ENCODE measurements around the gene ECPAS. TPM values are rescaled to one million over a fixed set of nuclear protein-coding genes. Genes with fewer than 3 reads are reported as not detected.
"Not testable (repeated sequence)": the region's sequence is repeated elsewhere in the genome, so short reads cannot be mapped to it uniquely, and the experiment has no call there.

ECPAS gene
- total RNA-seq, 1 donor from 2014 or later: 64.3 TPM

GRCh38 chr9:111362526-111362925, 121.7 kb downstream of the ECPAS start:
- DNase-seq (ENCODE audit: low read depth): no peak
- no peak overlapping the region for H3K4me3 ChIP-seq (ENCODE audit: low read depth, low read length)
- TF ChIP-seq CTCF (conservative IDR thresholded peaks at IDR 0.05; ENCODE audit: low read depth, low read length): no peak

- DNase-seq (ENCODE audit: low read depth): no peak
- no peak for TF ChIP-seq CTCF (conservative IDR thresholded peaks at IDR 0.05; ENCODE audit: low read depth, low read length)
- no peak overlapping the region for H3K4me3 ChIP-seq (ENCODE audit: low read depth, low read length)
Measured at GRCh38 chr9:111360881-111361280, 123.3 kb downstream of the ECPAS start.

GRCh38 chr9:111356481-111357244, 127.5 kb downstream of the ECPAS start:
- DNase-seq (ENCODE audit: low read depth): peak; percentile 56
- no peak for TF ChIP-seq CTCF (conservative IDR thresholded peaks at IDR 0.05; ENCODE audit: low read depth, low read length)
- no peak overlapping the region for H3K4me3 ChIP-seq (ENCODE audit: low read depth, low read length)

GRCh38 chr9:111352545-111352944, 131.6 kb downstream of the ECPAS start:
- no peak for TF ChIP-seq CTCF (conservative IDR thresholded peaks at IDR 0.05; ENCODE audit: low read depth, low read length)
- DNase-seq (ENCODE audit: low read depth): no peak
- H3K4me3 ChIP-seq (ENCODE audit: low read depth, low read length): no peak overlapping the region

GRCh38 chr9:111350556-111350955, 133.6 kb downstream of the ECPAS start:
- TF ChIP-seq CTCF (conservative IDR thresholded peaks at IDR 0.05; ENCODE audit: low read depth, low read length): no peak
- no peak overlapping the region for H3K4me3 ChIP-seq (ENCODE audit: low read depth, low read length)
- no peak for DNase-seq (ENCODE audit: low read depth)

- H3K4me3 ChIP-seq (ENCODE audit: low read depth, low read length): no peak overlapping the region
- DNase-seq (ENCODE audit: low read depth): no peak
- no peak for TF ChIP-seq CTCF (conservative IDR thresholded peaks at IDR 0.05; ENCODE audit: low read depth, low read length)
Measured at GRCh38 chr9:111349766-111350165, 134.4 kb downstream of the ECPAS start.

GRCh38 chr9:111348821-111349271, 135.3 kb downstream of the ECPAS start:
- no peak for TF ChIP-seq CTCF (conservative IDR thresholded peaks at IDR 0.05; ENCODE audit: low read depth, low read length)
- DNase-seq (ENCODE audit: low read depth): peak; percentile 32

GRCh38 chr9:111334318-111334863, 149.8 kb downstream of the ECPAS start:
- not testable (repeated sequence) for H3K4me3 ChIP-seq (ENCODE audit: low read depth, low read length); DNase-seq (ENCODE audit: low read depth)

More at GRCh38 chr9:111348821-111349271, 135.3 kb downstream of the ECPAS start:
- H3K4me3 ChIP-seq (ENCODE audit: low read depth, low read length): no peak overlapping the region
